K562 (cell line): ENCODE data around the gene CSTB. TPM values are rescaled to one million over a fixed set of nuclear protein-coding genes. Genes with fewer than 3 reads are reported as not detected.

Source experiments
- ARID4B ChIP-seq: sonication (generic); formaldehyde crosslinking; IDR thresholded peaks from 2 replicates; pipeline ENCODE4 v1.8.0; 2022; ENCODE audit warnings: mild to moderate bottlenecking, missing genetic modification reagents
- ASH1L ChIP-seq: fragments of 450-650 bp; IDR thresholded peaks from 2 replicates; pipeline ENCODE4 v1.6.1; 2018; ENCODE audit warnings: borderline replicate concordance, mild to moderate bottlenecking, low read depth; ENCODE audit not compliant: partially characterized antibody
- ATF1 ChIP-seq, 2 experiments: fragments of 450-650 bp in 1 of 2; IDR thresholded peaks; 2 replicates each; pipeline ENCODE4 v1.6.1; 2016; ENCODE audit warnings: missing compliant biosample characterization in 1 of 2, missing genetic modification characterization in 1 of 2
- CC2D1A ChIP-seq: fragments of 450-650 bp; IDR thresholded peaks from 2 replicates; pipeline ENCODE4 v1.6.1; 2017; ENCODE audit warnings: mild to moderate bottlenecking
- CREB3L1 ChIP-seq: fragments of 450-650 bp; IDR thresholded peaks from 2 replicates; pipeline ENCODE4 v1.6.1; 2014; ENCODE audit warnings: low read depth, mild to moderate bottlenecking, moderate library complexity, borderline replicate concordance
- CREBBP ChIP-seq: IDR thresholded peaks from one replicate; pipeline ENCODE4 v1.6.1; 2012; ENCODE audit warnings: low read depth, mild to moderate bottlenecking, control low read depth, inconsistent platforms, low read length
- FOXA1 ChIP-seq: fragments of 450-650 bp; IDR thresholded peaks from 2 replicates; pipeline ENCODE4 v1.6.1; 2016; ENCODE audit warnings: mild to moderate bottlenecking, borderline replicate concordance
- FOXJ2 ChIP-seq: fragments of 200-800 bp; sonication (Bioruptor generic); IDR thresholded peaks from 2 replicates; pipeline ENCODE4 v1.6.1; 2016; ENCODE audit warnings: missing genetic modification characterization, missing compliant biosample characterization
- FOXM1 ChIP-seq, 2 experiments: fragments of 450-650 bp in 1 of 2; sonication (generic) in 1 of 2; formaldehyde crosslinking in 1 of 2; IDR thresholded peaks; 2 replicates each; pipeline versions ENCODE4 v1.6.1 to v1.9.0; 2017 to 2022; ENCODE audit warnings: low read depth in 2 of 2, mild to moderate bottlenecking in 2 of 2, missing genetic modification reagents in 1 of 2, moderate library complexity in 1 of 2
- HDGF ChIP-seq: fragments of 450-650 bp; IDR thresholded peaks from 2 replicates; pipeline ENCODE4 v1.6.1; 2016
- MTA3 ChIP-seq: fragments of 450-650 bp; formaldehyde crosslinking; IDR thresholded peaks from 2 replicates; pipeline ENCODE4 v1.6.1; 2017; ENCODE audit warnings: mild to moderate bottlenecking, borderline replicate concordance
- NCOA6 ChIP-seq: fragments of 450-650 bp; IDR thresholded peaks from 2 replicates; pipeline ENCODE4 v1.6.1; 2017; ENCODE audit warnings: mild to moderate bottlenecking
- NCOR1 ChIP-seq: fragments of 450-650 bp; IDR thresholded peaks from 2 replicates; pipeline ENCODE4 v1.6.1; 2016; ENCODE audit warnings: mild to moderate bottlenecking, moderate library complexity
- PHB2 ChIP-seq: fragments of 450-650 bp; IDR thresholded peaks from 2 replicates; pipeline ENCODE4 v1.6.1; 2017; ENCODE audit warnings: low read depth
- PHF8 ChIP-seq: fragments of 200-600 bp; sonication (generic); IDR thresholded peaks from 2 replicates; pipeline ENCODE4 v1.6.1; 2012; ENCODE audit warnings: mixed run types, mild to moderate bottlenecking, inconsistent platforms, low read length, moderate library complexity, borderline replicate concordance
- PTRF ChIP-seq: fragments of 450-650 bp; IDR thresholded peaks from 2 replicates; pipeline ENCODE4 v1.6.1; 2016; ENCODE audit warnings: mild to moderate bottlenecking, missing genetic modification characterization, missing compliant biosample characterization
- SIX5 ChIP-seq, 2 experiments: IDR thresholded peaks; 2 replicates each; pipeline ENCODE4 v1.6.1; 2011; ENCODE audit warnings: low read length in 2 of 2, borderline replicate concordance in 1 of 2, low read depth in 1 of 2, mild to moderate bottlenecking in 1 of 2, moderate library complexity in 1 of 2; ENCODE audit not compliant: insufficient read depth in 1 of 2
- TEAD1 ChIP-seq, 2 experiments: fragments of 450-650 bp in 1 of 2; sonication (generic) in 1 of 2; formaldehyde crosslinking; IDR thresholded peaks; 2 replicates each; pipeline versions ENCODE4 v1.4.0 to v1.8.0; 2020 to 2022; ENCODE audit warnings: mild to moderate bottlenecking in 2 of 2, missing genetic modification reagents in 1 of 2
- ZEB2 ChIP-seq: fragments of 450-650 bp; IDR thresholded peaks from 2 replicates; pipeline ENCODE4 v1.6.1; 2016
- ZNF133 ChIP-seq: fragments of 250-450 bp; sonication (Bioruptor Pico); IDR thresholded peaks from 2 replicates; pipeline ENCODE4 v1.4.0; 2020; ENCODE audit warnings: mild to moderate bottlenecking
- ZNF280B ChIP-seq: fragments of 250-450 bp; sonication (Bioruptor Pico); IDR thresholded peaks from 2 replicates; pipeline ENCODE4 v1.5.1; 2021; ENCODE audit warnings: mild to moderate bottlenecking
- polyA plus RNA-seq, 8 experiments: library from polyadenylated mRNA; depleted of rRNA in 4 of 8; stranded (reverse) in 5 of 8; unstranded in 3 of 8; fragments of >200 nt; fragmentation: Nextera tagmentation in 2 of 8; fragmentation: Illumina TruSeq in 1 of 8; extraction: Ambion mirVana in 2 of 8; extraction: Trizol in 1 of 8; gene quantifications; 2 replicates each; pipeline versions ENCODE4 v1.2.1 to v1.2.3, GENCODE V29; 2011 to 2014; ENCODE audit warnings: inconsistent platforms in 1 of 8, missing spikeins in 1 of 8
- total RNA-seq, 7 experiments: library from RNA; depleted of rRNA in 6 of 7; stranded (reverse); fragments of >200 nt in 6 of 7; fragmentation: Illumina TruSeq in 2 of 7; extraction: Trizol in 2 of 7; gene quantifications; 2 replicates each; pipeline versions ENCODE4 v1.2.1 to v1.2.3, GENCODE V29; 2011 to 2021; ENCODE audit warnings: low replicate concordance in 1 of 7

The CSTB gene
- total and polyA plus RNA-seq, 9 of the 15 experiments (the other 6 are each of a cell fraction or from before 2014, with no cell fraction given): 12.4 to 65.0 (median 31.7) TPM

- TF ChIP-seq CREB3L1 (peak; percentile 73), CC2D1A (no peak), ZEB2 (no peak), FOXM1 (IDR thresholded peaks at IDR 0.05; ENCODE audit: low read depth) (no peak), FOXM1 (CRISPR knock-in tag; IDR thresholded peaks at IDR 0.05; ENCODE audit: low read depth) (peak; percentile 55; the same call in 1 of the 2 replicates), ATF1 (CRISPR knock-in tag; IDR thresholded peaks at IDR 0.05) (peak; percentile 98), ATF1 (tag; IDR thresholded peaks at IDR 0.05) (peak; percentile 100), NCOA6 (no peak), FOXJ2 (tag) (peak; percentile 83), ZNF280B (CRISPR knock-in tag) (no peak), SIX5 (IDR thresholded peaks at IDR 0.05; ENCODE audit: borderline replicate concordance in 1 of 2, insufficient read depth in 1 of 2, low read depth in 1 of 2, low read length in 2 of 2) (peak; percentile 36 to 40; a peak in 3 of 4 replicates), ASH1L (no peak), PHF8 (peak; percentile 88; the same call in 1 of the 2 replicates), MTA3 (0 out of 2 replicates have a peak, but pooled peaks have one; percentile 56), HDGF (no peak), ZNF133 (no peak), ARID4B (CRISPR knock-in tag) (peak; percentile 99), CREBBP (no peak), PHB2 (no peak), PTRF (no peak), NCOR1 (peak; percentile 44), FOXA1 (no peak), TEAD1 (CRISPR knock-in tag; IDR thresholded peaks at IDR 0.05) (peak in 1 of 2 experiments; percentile 93; a peak in 2 of 4 replicates)
These were observed 13.3 kb upstream of the CSTB start, which contains the start of gene RRP1 (continued) for GRCh38 chr21:43789276-43790009.
